HEK293 (cell line): ENCODE results near the gene CNST.

ENCODE experiments used
- CTCF ChIA-PET: fragments of 350-600 bp; formaldehyde crosslinking; extraction: SDS; loops from one replicate; lab custom pipeline; 2021; ENCODE audit warnings: antibody characterized with exemption; lab: Yijun Ruan, JAX
- POLR2A ChIA-PET: fragments of 300-600 bp; formaldehyde crosslinking; extraction: SDS; loops from one replicate; lab custom pipeline; 2020; ENCODE audit warnings: antibody characterized with exemption, inconsistent platforms; lab: Yijun Ruan, JAX
- H3K27ac ChIP-seq: fragments of 200-500 bp; sonication (Bioruptor generic); 2 replicates; pipeline ENCODE4 v1.5.1; 2014; ENCODE audit warnings: low read depth, low read length, control low read depth, inconsistent platforms; ENCODE audit errors: extremely low read depth
- H3K36me3 ChIP-seq, 2 experiments: fragments of 200-500 bp in 1 of 2; sonication (Bioruptor generic) in 1 of 2; 1 replicate in 1 of 2; 2 replicates in 1 of 2; pipeline ENCODE4 v1.5.1; 2014 to 2017; ENCODE audit warnings: inconsistent platforms in 2 of 2, low read length in 2 of 2; ENCODE audit not compliant: control insufficient read depth in 2 of 2, insufficient read depth in 1 of 2
- H3K4me1 ChIP-seq: fragments of 200-500 bp; sonication (Bioruptor generic); 2 replicates; pipeline ENCODE4 v1.5.1; 2014; ENCODE audit warnings: mild to moderate bottlenecking, low read length, inconsistent platforms; ENCODE audit not compliant: control insufficient read depth, insufficient read depth
- H3K4me3 ChIP-seq: 2 replicates; pipeline ENCODE4 v1.5.1; 2011; ENCODE audit warnings: low read depth, mild to moderate bottlenecking, control low read depth, low read length, moderate library complexity
- H3K9me3 ChIP-seq: fragments of 200-500 bp; sonication (Bioruptor generic); 2 replicates; pipeline ENCODE4 v1.5.1; 2014; ENCODE audit warnings: low read depth, low read length, inconsistent platforms; ENCODE audit not compliant: control insufficient read depth, insufficient read depth
- GLI2 ChIP-seq: fragments of 450-650 bp; formaldehyde crosslinking; IDR thresholded peaks from 2 replicates; pipeline ENCODE4; 2017; ENCODE audit warnings: missing biosample characterization, missing genetic modification characterization, low read depth, borderline replicate concordance
- ZFHX2 ChIP-seq: fragments of 450-650 bp; formaldehyde crosslinking; conservative IDR thresholded peaks from 2 replicates; pipeline ENCODE4 v1.5.1; 2016; ENCODE audit warnings: missing biosample characterization, missing genetic modification characterization
- ZFP3 ChIP-seq: fragments of 450-650 bp; formaldehyde crosslinking; IDR thresholded peaks from 2 replicates; pipeline ENCODE4 v1.5.1; 2016; ENCODE audit warnings: low read depth, missing biosample characterization, missing genetic modification characterization
- ZNF10 ChIP-seq: fragments of 450-650 bp; formaldehyde crosslinking; IDR thresholded peaks from 2 replicates; pipeline ENCODE4 v1.5.1; 2017; ENCODE audit warnings: missing biosample characterization, missing genetic modification characterization
- ZNF121 ChIP-seq: fragments of 450-650 bp; formaldehyde crosslinking; IDR thresholded peaks from 2 replicates; pipeline ENCODE4 v1.5.1; 2016; ENCODE audit warnings: missing biosample characterization, missing genetic modification characterization
- ZNF169 ChIP-seq: fragments of 450-650 bp; formaldehyde crosslinking; IDR thresholded peaks from 2 replicates; pipeline ENCODE4 v1.5.1; 2016; ENCODE audit warnings: missing biosample characterization, missing genetic modification characterization
- ZNF174 ChIP-seq: fragments of 450-650 bp; formaldehyde crosslinking; IDR thresholded peaks from 2 replicates; pipeline ENCODE4 v1.5.0; 2017; ENCODE audit warnings: missing biosample characterization, mild to moderate bottlenecking, missing genetic modification characterization
- ZNF555 ChIP-seq: fragments of 450-650 bp; formaldehyde crosslinking; conservative IDR thresholded peaks from 2 replicates; pipeline ENCODE4 v1.5.1; 2017; ENCODE audit warnings: missing biosample characterization, mild to moderate bottlenecking, missing genetic modification characterization, inconsistent platforms
- ZNF626 ChIP-seq: fragments of 450-650 bp; sonication (Bioruptor Pico); formaldehyde crosslinking; IDR thresholded peaks from 2 replicates; pipeline ENCODE4 v1.5.1; 2018; ENCODE audit warnings: missing biosample characterization, missing genetic modification characterization, inconsistent platforms
- ZNF664 ChIP-seq: fragments of 450-650 bp; formaldehyde crosslinking; IDR thresholded peaks from 2 replicates; pipeline ENCODE4 v1.5.1; 2016; ENCODE audit warnings: missing biosample characterization, missing genetic modification characterization
- ZNF768 ChIP-seq: fragments of 450-650 bp; formaldehyde crosslinking; IDR thresholded peaks from 2 replicates; pipeline ENCODE4 v1.5.1; 2018; ENCODE audit warnings: missing biosample characterization, mild to moderate bottlenecking, missing genetic modification characterization
- ZNF843 ChIP-seq: fragments of 450-650 bp; formaldehyde crosslinking; IDR thresholded peaks from 2 replicates; pipeline ENCODE4 v1.5.1; 2016; ENCODE audit warnings: missing biosample characterization, missing genetic modification characterization
- TF ChIP-seq, protein P1 (sequence below): fragments of 450-650 bp; formaldehyde crosslinking; IDR thresholded peaks from 2 replicates; pipeline ENCODE4 v1.5.1; 2016; ENCODE audit warnings: missing biosample characterization, missing genetic modification characterization, borderline replicate concordance
- TF ChIP-seq, protein P2 (sequence below): fragments of 450-650 bp; formaldehyde crosslinking; IDR thresholded peaks from 2 replicates; pipeline ENCODE4 v1.5.1; 2016; ENCODE audit warnings: missing biosample characterization, missing genetic modification characterization
- TF ChIP-seq, protein P3 (sequence below): fragments of 450-650 bp; formaldehyde crosslinking; IDR thresholded peaks from 2 replicates; pipeline ENCODE4 v1.5.1; 2017; ENCODE audit warnings: missing biosample characterization, missing genetic modification characterization
- TF ChIP-seq, protein P4 (sequence below): fragments of 450-650 bp; formaldehyde crosslinking; IDR thresholded peaks from 2 replicates; pipeline ENCODE4 v1.5.1; 2016; ENCODE audit warnings: missing biosample characterization, missing genetic modification characterization
- TF ChIP-seq, protein P5 (sequence below): fragments of 450-650 bp; formaldehyde crosslinking; IDR thresholded peaks from 2 replicates; pipeline ENCODE4 v1.5.1; 2016; ENCODE audit warnings: missing biosample characterization, missing genetic modification characterization
- TF ChIP-seq, protein P6 (sequence below): sonication (generic); formaldehyde crosslinking; IDR thresholded peaks from 2 replicates; pipeline ENCODE4 v1.8.1; 2022; ENCODE audit warnings: mild to moderate bottlenecking, moderate library complexity, missing genetic modification reagents

CNST gene

DNA sequence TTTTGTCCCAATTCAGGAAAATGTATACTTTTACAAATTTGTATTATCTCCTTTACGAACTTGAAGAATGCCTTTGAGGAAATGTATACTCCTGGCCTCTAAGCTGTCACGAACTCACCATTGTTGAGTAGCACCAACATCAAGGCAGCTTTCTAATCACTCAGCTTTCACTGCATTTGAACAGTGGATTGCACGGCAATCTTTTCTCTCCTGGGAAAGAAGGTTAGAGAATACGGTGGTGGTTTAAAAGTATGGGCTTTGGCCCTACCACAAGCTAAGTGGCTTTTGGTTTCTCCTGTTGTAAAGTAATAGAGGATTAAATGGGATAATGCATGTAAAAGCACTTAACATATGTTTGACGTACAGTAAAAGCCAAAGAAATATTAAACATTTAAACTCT is 57.8 kb downstream of the CNST start (continued):
- TF ChIP-seq, protein P1, sequence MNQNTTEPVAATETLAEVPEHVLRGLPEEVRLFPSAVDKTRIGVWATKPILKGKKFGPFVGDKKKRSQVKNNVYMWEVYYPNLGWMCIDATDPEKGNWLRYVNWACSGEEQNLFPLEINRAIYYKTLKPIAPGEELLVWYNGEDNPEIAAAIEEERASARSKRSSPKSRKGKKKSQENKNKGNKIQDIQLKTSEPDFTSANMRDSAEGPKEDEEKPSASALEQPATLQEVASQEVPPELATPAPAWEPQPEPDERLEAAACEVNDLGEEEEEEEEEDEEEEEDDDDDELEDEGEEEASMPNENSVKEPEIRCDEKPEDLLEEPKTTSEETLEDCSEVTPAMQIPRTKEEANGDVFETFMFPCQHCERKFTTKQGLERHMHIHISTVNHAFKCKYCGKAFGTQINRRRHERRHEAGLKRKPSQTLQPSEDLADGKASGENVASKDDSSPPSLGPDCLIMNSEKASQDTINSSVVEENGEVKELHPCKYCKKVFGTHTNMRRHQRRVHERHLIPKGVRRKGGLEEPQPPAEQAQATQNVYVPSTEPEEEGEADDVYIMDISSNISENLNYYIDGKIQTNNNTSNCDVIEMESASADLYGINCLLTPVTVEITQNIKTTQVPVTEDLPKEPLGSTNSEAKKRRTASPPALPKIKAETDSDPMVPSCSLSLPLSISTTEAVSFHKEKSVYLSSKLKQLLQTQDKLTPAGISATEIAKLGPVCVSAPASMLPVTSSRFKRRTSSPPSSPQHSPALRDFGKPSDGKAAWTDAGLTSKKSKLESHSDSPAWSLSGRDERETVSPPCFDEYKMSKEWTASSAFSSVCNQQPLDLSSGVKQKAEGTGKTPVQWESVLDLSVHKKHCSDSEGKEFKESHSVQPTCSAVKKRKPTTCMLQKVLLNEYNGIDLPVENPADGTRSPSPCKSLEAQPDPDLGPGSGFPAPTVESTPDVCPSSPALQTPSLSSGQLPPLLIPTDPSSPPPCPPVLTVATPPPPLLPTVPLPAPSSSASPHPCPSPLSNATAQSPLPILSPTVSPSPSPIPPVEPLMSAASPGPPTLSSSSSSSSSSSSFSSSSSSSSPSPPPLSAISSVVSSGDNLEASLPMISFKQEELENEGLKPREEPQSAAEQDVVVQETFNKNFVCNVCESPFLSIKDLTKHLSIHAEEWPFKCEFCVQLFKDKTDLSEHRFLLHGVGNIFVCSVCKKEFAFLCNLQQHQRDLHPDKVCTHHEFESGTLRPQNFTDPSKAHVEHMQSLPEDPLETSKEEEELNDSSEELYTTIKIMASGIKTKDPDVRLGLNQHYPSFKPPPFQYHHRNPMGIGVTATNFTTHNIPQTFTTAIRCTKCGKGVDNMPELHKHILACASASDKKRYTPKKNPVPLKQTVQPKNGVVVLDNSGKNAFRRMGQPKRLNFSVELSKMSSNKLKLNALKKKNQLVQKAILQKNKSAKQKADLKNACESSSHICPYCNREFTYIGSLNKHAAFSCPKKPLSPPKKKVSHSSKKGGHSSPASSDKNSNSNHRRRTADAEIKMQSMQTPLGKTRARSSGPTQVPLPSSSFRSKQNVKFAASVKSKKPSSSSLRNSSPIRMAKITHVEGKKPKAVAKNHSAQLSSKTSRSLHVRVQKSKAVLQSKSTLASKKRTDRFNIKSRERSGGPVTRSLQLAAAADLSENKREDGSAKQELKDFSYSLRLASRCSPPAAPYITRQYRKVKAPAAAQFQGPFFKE = no peak
- TF ChIP-seq ZNF664 (tag by site-specific recombination) = no peak
- TF ChIP-seq ZNF555 (tag by site-specific recombination) = no peak
- TF ChIP-seq, protein P2, sequence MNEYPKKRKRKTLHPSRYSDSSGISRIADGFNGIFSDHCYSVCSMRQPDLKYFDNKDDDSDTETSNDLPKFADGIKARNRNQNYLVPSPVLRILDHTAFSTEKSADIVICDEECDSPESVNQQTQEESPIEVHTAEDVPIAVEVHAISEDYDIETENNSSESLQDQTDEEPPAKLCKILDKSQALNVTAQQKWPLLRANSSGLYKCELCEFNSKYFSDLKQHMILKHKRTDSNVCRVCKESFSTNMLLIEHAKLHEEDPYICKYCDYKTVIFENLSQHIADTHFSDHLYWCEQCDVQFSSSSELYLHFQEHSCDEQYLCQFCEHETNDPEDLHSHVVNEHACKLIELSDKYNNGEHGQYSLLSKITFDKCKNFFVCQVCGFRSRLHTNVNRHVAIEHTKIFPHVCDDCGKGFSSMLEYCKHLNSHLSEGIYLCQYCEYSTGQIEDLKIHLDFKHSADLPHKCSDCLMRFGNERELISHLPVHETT = no peak
- no peak for TF ChIP-seq ZFP3 (tag by site-specific recombination)
- no peak for TF ChIP-seq ZNF10
- TF ChIP-seq, protein P3, sequence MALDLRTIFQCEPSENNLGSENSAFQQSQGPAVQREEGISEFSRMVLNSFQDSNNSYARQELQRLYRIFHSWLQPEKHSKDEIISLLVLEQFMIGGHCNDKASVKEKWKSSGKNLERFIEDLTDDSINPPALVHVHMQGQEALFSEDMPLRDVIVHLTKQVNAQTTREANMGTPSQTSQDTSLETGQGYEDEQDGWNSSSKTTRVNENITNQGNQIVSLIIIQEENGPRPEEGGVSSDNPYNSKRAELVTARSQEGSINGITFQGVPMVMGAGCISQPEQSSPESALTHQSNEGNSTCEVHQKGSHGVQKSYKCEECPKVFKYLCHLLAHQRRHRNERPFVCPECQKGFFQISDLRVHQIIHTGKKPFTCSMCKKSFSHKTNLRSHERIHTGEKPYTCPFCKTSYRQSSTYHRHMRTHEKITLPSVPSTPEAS = no peak
- no peak for TF ChIP-seq ZFHX2 (tag by site-specific recombination)
- TF ChIP-seq ZNF843 = no peak
- TF ChIP-seq, protein P4, sequence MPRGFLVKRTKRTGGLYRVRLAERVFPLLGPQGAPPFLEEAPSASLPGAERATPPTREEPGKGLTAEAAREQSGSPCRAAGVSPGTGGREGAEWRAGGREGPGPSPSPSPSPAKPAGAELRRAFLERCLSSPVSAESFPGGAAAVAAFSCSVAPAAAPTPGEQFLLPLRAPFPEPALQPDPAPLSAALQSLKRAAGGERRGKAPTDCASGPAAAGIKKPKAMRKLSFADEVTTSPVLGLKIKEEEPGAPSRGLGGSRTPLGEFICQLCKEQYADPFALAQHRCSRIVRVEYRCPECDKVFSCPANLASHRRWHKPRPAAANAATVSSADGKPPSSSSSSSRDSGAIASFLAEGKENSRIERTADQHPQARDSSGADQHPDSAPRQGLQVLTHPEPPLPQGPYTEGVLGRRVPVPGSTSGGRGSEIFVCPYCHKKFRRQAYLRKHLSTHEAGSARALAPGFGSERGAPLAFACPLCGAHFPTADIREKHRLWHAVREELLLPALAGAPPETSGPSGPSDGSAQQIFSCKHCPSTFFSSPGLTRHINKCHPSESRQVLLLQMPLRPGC (tag by site-specific recombination) = no peak
- TF ChIP-seq, all 188 proteins: peak for 0

DNA sequence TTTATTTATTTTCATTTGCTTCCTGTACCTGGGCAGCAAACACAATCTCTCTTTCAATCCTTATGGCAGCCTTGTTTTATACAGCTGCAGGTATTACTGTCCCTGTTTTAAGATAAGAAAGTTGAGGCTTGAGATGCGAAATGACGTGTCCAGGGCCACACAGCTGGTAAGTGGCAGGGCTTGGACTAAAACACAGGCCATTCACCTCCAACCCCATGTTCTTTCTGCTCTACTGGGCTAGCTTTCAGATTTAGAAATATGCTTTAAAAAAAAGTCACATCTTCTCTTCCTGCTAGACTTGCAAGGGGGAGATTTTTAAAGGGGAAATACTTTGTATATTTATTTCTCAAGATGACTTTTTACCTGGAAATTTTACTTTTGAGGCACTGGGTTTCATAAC is 62.8 kb downstream of the CNST start:
- TF ChIP-seq, protein P5, sequence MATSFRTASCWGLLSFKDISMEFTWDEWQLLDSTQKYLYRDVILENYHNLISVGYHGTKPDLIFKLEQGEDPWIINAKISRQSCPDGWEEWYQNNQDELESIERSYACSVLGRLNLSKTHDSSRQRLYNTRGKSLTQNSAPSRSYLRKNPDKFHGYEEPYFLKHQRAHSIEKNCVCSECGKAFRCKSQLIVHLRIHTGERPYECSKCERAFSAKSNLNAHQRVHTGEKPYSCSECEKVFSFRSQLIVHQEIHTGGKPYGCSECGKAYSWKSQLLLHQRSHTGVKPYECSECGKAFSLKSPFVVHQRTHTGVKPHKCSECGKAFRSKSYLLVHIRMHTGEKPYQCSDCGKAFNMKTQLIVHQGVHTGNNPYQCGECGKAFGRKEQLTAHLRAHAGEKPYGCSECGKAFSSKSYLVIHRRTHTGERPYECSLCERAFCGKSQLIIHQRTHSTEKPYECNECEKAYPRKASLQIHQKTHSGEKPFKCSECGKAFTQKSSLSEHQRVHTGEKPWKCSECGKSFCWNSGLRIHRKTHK = no peak
- no peak for TF ChIP-seq ZNF768 (tag by site-specific recombination)
- TF ChIP-seq, all 188 proteins: peak for 0
- H3K27ac ChIP-seq = no peak overlapping the region
- CTCF ChIA-PET = no interaction called here
- peaks cover 0 to 2% of the 10 kb centered on the region in 2 experiments; a peak in 1 of 3 replicates for H3K36me3 ChIP-seq
- H3K4me3 ChIP-seq = no peak overlapping the region
- no peaks in the 10 kb centered on the region for H3K9me3 ChIP-seq
- POLR2A ChIA-PET = no interaction called here
- no peaks in the 10 kb centered on the region for H3K4me1 ChIP-seq

DNA sequence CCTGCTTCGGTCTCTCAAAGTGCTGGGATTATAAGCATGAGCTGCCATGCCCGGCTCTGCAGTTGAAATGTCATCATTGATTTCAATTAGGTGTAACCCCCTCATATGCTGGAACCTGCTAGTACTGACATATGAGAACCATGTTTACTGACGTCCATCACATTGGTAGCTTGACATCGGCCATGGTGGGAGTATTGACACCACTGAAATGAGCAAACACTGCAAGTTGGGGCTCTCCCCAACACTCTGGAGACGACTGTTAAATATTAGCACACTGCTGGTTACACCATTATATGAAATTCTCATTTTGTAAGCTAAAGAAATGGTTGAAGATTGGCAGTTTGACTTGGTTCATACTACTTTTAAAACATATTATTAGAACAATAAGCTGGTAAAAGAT is 63.7 kb downstream of the CNST start:
- Histone ChIP-seq H3K4me3 (no peak overlapping the region), H3K36me3 (peaks cover 0 to 2% of the 10 kb centered on the region in 2 experiments; a peak in 1 of 3 replicates), H3K27ac (no peak overlapping the region), H3K4me1 (no peaks in the 10 kb centered on the region), H3K9me3 (no peaks in the 10 kb centered on the region)
- CTCF ChIA-PET = no interaction called here
- POLR2A ChIA-PET = no interaction called here
- TF ChIP-seq ZNF169 (tag by site-specific recombination) (no peak), ZNF174 (tag by site-specific recombination) (no peak), ZNF626 (tag by site-specific recombination) (no peak), ZNF121 (no peak), GLI2 (tag by site-specific recombination) (no peak)
- TF ChIP-seq, protein P6, sequence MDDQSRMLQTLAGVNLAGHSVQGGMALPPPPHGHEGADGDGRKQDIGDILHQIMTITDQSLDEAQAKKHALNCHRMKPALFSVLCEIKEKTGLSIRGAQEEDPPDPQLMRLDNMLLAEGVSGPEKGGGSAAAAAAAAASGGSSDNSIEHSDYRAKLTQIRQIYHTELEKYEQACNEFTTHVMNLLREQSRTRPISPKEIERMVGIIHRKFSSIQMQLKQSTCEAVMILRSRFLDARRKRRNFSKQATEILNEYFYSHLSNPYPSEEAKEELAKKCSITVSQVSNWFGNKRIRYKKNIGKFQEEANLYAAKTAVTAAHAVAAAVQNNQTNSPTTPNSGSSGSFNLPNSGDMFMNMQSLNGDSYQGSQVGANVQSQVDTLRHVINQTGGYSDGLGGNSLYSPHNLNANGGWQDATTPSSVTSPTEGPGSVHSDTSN (CRISPR knock-in tag) = no peak
- TF ChIP-seq, protein P4 (tag by site-specific recombination) = no peak
